HepG2 (cell line): ENCODE measurements around the gene TSTD2. TPM values are rescaled to one million over a fixed set of nuclear protein-coding genes. Genes with fewer than 3 reads are reported as not detected.

Source experiments
- ATAC-seq: fragments of 200-7000 bp; cut with Tn5 transposase; 3 replicates; pipeline ENCODE4 v1.9.1; 2020; ENCODE audit warnings: mild to moderate bottlenecking, moderate library complexity
- BruUV-seq: library from RNA; stranded (reverse); fragments of 400-500 nt; replicated peaks from 2 replicates; lab custom pipeline; 2021; lab: Mats Ljungman, UMichigan
- CTCF ChIA-PET: fragments of 300-600 bp; formaldehyde crosslinking; extraction: SDS; loops from one replicate; lab custom pipeline; 2021; ENCODE audit warnings: low total read pairs, inconsistent platforms, low intra/inter-chr PET ratio; lab: Yijun Ruan, JAX
- POLR2A ChIA-PET: fragments of 350-600 bp; sonication (Branson Sonifier 250); formaldehyde crosslinking; loops from one replicate; lab custom pipeline; 2020; ENCODE audit warnings: antibody characterized with exemption, inconsistent platforms; lab: Yijun Ruan, JAX
- DNase-seq: peaks from one replicate; pipeline ENCODE4 v3.0.0-alpha.2; 2015; ENCODE audit warnings: low spot score
- FAIRE-seq: peaks from 3 replicates; lab custom pipeline; 2011; peaks lifted over from hg19 to GRCh38; lab: Jason Lieb, UNC
- H2AFZ ChIP-seq: one replicate; pipeline ENCODE4 v1.6.1; 2011; ENCODE audit warnings: low read length, inconsistent platforms
- H3K27ac ChIP-seq: fragments of 300-600 bp; 3 replicates; pipeline ENCODE4 v1.8.0; 2011; ENCODE audit warnings: mixed run types, mild to moderate bottlenecking, mixed read lengths, low read length, inconsistent platforms; ENCODE audit not compliant: insufficient read depth; ENCODE audit errors: extremely low read length
- H3K27me3 ChIP-seq, 2 experiments: fragments of 200-600 bp in 1 of 2; 2 replicates in 1 of 2; 3 replicates in 1 of 2; pipeline versions ENCODE4 v1.6.0 to v1.8.0; 2011; ENCODE audit warnings: low read length in 2 of 2, mild to moderate bottlenecking in 2 of 2, moderate library complexity in 2 of 2, inconsistent platforms in 1 of 2; ENCODE audit not compliant: insufficient read depth in 2 of 2, control insufficient read depth in 1 of 2
- H3K36me3 ChIP-seq, 2 experiments: fragments of 200-600 bp in 1 of 2; replicated peaks in 1 of 2; 2 replicates in 1 of 2; 3 replicates in 1 of 2; pipeline versions ENCODE4 v1.5.1 to v1.8.0; 2011; ENCODE audit warnings: low read length in 2 of 2, inconsistent platforms in 1 of 2; ENCODE audit not compliant: insufficient read depth in 2 of 2, control insufficient read depth in 1 of 2
- H3K4me1 ChIP-seq: 2 replicates; pipeline ENCODE4 v1.5.1; 2012; ENCODE audit warnings: low read length, inconsistent platforms; ENCODE audit not compliant: insufficient read depth
- H3K4me2 ChIP-seq: 2 replicates; pipeline ENCODE4 v1.6.0; 2011; ENCODE audit warnings: low read depth, low read length, inconsistent platforms
- H3K4me3 ChIP-seq, 3 experiments: fragments of 200-600 bp in 1 of 3; sonication (generic), shearing (Covaris generic) in 1 of 3; replicated peaks in 1 of 3; 2 replicates each; pipeline ENCODE4 v1.5.1; 2011 to 2016; ENCODE audit warnings: low read length in 3 of 3, inconsistent platforms in 2 of 3, low read depth in 2 of 3, mild to moderate bottlenecking in 2 of 3, control low read depth in 1 of 3, mixed read lengths in 1 of 3; ENCODE audit not compliant: insufficient read depth in 1 of 3
- H3K79me2 ChIP-seq: one replicate; pipeline ENCODE4 v1.6.1; 2011; ENCODE audit warnings: low read length, inconsistent platforms; ENCODE audit not compliant: insufficient read depth
- H3K9ac ChIP-seq: 2 replicates; pipeline ENCODE4 v1.6.0; 2011; ENCODE audit warnings: mild to moderate bottlenecking, low read depth, low read length, inconsistent platforms; ENCODE audit not compliant: insufficient read depth
- H3K9me3 ChIP-seq: 2 replicates; pipeline ENCODE4 v1.5.1; 2012; ENCODE audit warnings: mild to moderate bottlenecking, low read length
- H4K20me1 ChIP-seq: 2 replicates; pipeline ENCODE4 v1.6.0; 2011; ENCODE audit warnings: inconsistent platforms, mild to moderate bottlenecking, low read length, moderate library complexity; ENCODE audit not compliant: insufficient read depth
- ATF7 ChIP-seq, 2 experiments: fragments of 450-650 bp in 1 of 2; sonication (generic) in 1 of 2; formaldehyde crosslinking in 1 of 2; IDR thresholded peaks; 2 replicates each; pipeline versions ENCODE4 v1.4.0 to v1.6.1; 2016 to 2020; ENCODE audit warnings: antibody characterized with exemption in 1 of 2, mild to moderate bottlenecking in 1 of 2, missing genetic modification reagents in 1 of 2
- ATM ChIP-seq: fragments of 450-650 bp; IDR thresholded peaks from 2 replicates; pipeline ENCODE4 v1.7.1; 2017; ENCODE audit warnings: mild to moderate bottlenecking, borderline replicate concordance
- CREB1 ChIP-seq, 2 experiments: fragments of 450-650 bp in 1 of 2; IDR thresholded peaks; 2 replicates each; pipeline ENCODE4 v1.6.1; 2016 to 2017; ENCODE audit warnings: control low read depth in 1 of 2, mild to moderate bottlenecking in 1 of 2, missing compliant biosample characterization in 1 of 2, missing genetic modification characterization in 1 of 2
- ETS1 ChIP-seq: sonication (generic); formaldehyde crosslinking; IDR thresholded peaks from 2 replicates; pipeline ENCODE4 v1.4.0; 2020; ENCODE audit warnings: missing genetic modification reagents
- KMT2A ChIP-seq: sonication (generic); formaldehyde crosslinking; IDR thresholded peaks from 2 replicates; pipeline ENCODE4 v1.4.0; 2020; ENCODE audit warnings: missing genetic modification reagents
- PAF1 ChIP-seq: IDR thresholded peaks from 2 replicates; pipeline ENCODE4 v1.6.1; 2016; ENCODE audit warnings: missing genetic modification reagents, missing compliant biosample characterization
- PREB ChIP-seq: sonication (generic); formaldehyde crosslinking; IDR thresholded peaks from 2 replicates; pipeline ENCODE4 v1.4.0; 2020; ENCODE audit warnings: missing genetic modification reagents
- TBX3 ChIP-seq: fragments of 450-650 bp; IDR thresholded peaks from 2 replicates; pipeline ENCODE4 v1.6.1; 2017; ENCODE audit warnings: antibody characterized with exemption, mild to moderate bottlenecking, inconsistent platforms, borderline replicate concordance
- THYN1 ChIP-seq: sonication (generic); formaldehyde crosslinking; IDR thresholded peaks from 2 replicates; pipeline ENCODE4 v1.8.1; 2023; ENCODE audit warnings: low read depth, mild to moderate bottlenecking, moderate library complexity, missing genetic modification reagents, borderline replicate concordance
- ZMYM4 ChIP-seq: sonication (generic); formaldehyde crosslinking; IDR thresholded peaks from 2 replicates; pipeline ENCODE4 v1.8.1; 2023; ENCODE audit warnings: mild to moderate bottlenecking, missing genetic modification reagents
- ZNF232 ChIP-seq: sonication (generic); formaldehyde crosslinking; IDR thresholded peaks from 2 replicates; pipeline ENCODE4 v1.4.0; 2020; ENCODE audit warnings: missing genetic modification reagents, borderline replicate concordance
- ZNF260 ChIP-seq: sonication (generic); formaldehyde crosslinking; IDR thresholded peaks from 2 replicates; pipeline ENCODE4 v1.4.0; 2020; ENCODE audit warnings: missing genetic modification reagents, low read depth, mild to moderate bottlenecking, borderline replicate concordance
- ZNF292 ChIP-seq: sonication (generic); formaldehyde crosslinking; IDR thresholded peaks from 2 replicates; pipeline ENCODE4 v1.8.1; 2022; ENCODE audit warnings: mild to moderate bottlenecking, low read depth, missing genetic modification reagents, borderline replicate concordance
- ZNF460 ChIP-seq: sonication (generic); formaldehyde crosslinking; IDR thresholded peaks from 2 replicates; pipeline ENCODE4 v1.5.1; 2020; ENCODE audit warnings: missing genetic modification reagents, mild to moderate bottlenecking, borderline replicate concordance
- ZNF878 ChIP-seq: sonication (generic); formaldehyde crosslinking; IDR thresholded peaks from 2 replicates; pipeline ENCODE4 v1.8.1; 2023; ENCODE audit warnings: mild to moderate bottlenecking, missing genetic modification reagents, moderate library complexity
- ZSCAN5A ChIP-seq: sonication (generic); formaldehyde crosslinking; IDR thresholded peaks from 2 replicates; pipeline ENCODE4 v1.8.0; 2022; ENCODE audit warnings: mild to moderate bottlenecking, missing genetic modification reagents, borderline replicate concordance
- WGBS: methylation state at CpG from one replicate; pipeline ENCODE4 v1.1.6; 2017; ENCODE audit warnings: low lambda C conversion rate; 5-methylcytosine and 5-hydroxymethylcytosine counted together
- in situ Hi-C: cut with HindIII; loops from 2 replicates; pipeline ENCODE4 v1.10.0; 2017; ENCODE audit warnings: low pct_unique_long_range_greater_than_20kb; ENCODE audit not compliant: extremely low pct_ligation_motif_present
- intact Hi-C: fragments of 100-400 bp; cut with micrococcal nuclease; formaldehyde crosslinking; loops from one replicate; pipeline ENCODE4 v1.10.0; 2022; ENCODE audit not compliant: unreplicated experiment
- polyA plus RNA-seq, 8 experiments: library from polyadenylated mRNA; depleted of rRNA in 3 of 8; stranded (reverse) in 7 of 8; unstranded in 1 of 8; fragments of >200 nt; fragmentation: Illumina TruSeq in 4 of 8; extraction: Trizol in 4 of 8; gene quantifications; 2 replicates each; pipeline versions ENCODE4 v1.2.1 to v1.2.3, GENCODE V29; 2011 to 2016; ENCODE audit warnings: low read depth in 4 of 8, missing spikeins in 1 of 8, mixed read lengths in 1 of 8; ENCODE audit not compliant: insufficient read depth in 1 of 8
- total RNA-seq, 5 experiments: library from RNA; depleted of rRNA; stranded (reverse); fragments of >200 nt; fragmentation: Illumina TruSeq; extraction: Trizol; gene quantifications; 2 replicates each; pipeline ENCODE4 v1.2.3, GENCODE V29; 2016; ENCODE audit warnings: low read depth in 1 of 5

TSTD2 gene
- total and polyA plus RNA-seq, 2 of the 13 experiments (the other 11 are each of a cell fraction or from before 2014, with no cell fraction given) = 16.0 to 23.1 TPM

DNA sequence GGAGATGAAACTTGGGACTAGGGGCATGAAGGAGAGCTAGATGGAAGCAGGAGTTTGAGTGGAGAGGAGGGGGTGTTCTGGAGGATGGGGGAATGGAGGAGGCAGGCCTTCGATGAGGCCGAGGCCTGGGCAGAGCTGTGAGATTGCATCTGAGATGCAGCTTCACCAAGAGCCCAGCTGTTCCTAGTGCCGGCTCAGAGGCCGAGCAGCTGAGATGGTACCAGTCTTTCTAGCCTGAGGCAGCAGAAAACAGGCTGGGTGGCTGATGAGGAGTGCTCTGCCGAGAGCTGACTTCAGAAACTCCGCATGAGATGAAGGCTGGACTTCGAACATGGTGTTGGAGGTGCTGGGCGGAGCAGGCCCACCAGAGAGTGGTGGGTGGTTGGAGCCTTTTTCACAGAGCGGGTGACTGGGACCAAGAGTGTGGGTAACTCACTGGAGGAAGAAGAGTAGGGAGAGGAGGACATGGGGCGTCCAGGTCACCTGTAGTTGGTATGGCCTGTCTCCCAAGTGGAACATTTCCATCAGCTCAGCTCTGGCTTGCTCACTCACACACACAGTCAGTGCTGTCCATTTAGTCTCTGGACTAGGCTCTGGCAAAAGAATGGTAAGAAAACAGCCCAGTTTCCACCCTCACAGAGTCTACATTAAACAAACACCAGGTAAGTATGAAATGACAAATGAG is 77.0 kb downstream of the TSTD2 start (continued):
- TF ChIP-seq PREB (CRISPR knock-in tag) = no peak
- no peak for TF ChIP-seq ZNF878 (CRISPR knock-in tag)
- no peak for TF ChIP-seq TBX3
- TF ChIP-seq PAF1 (CRISPR knock-in tag) = no peak
- no peak for TF ChIP-seq THYN1
- no peak for TF ChIP-seq ZSCAN5A (CRISPR knock-in tag)
- no peak for TF ChIP-seq ZNF260 (CRISPR knock-in tag)
- TF ChIP-seq, all 625 proteins: peak for 0

- FAIRE-seq (no peak), ATAC-seq (no peak), DNase-seq (no peak)
- POLR2A ChIA-PET = no interaction called here
- Histone ChIP-seq H3K27me3 (peaks cover 2 to 18% of the 10 kb centered on the region in 2 experiments; a peak in 3 of 5 replicates), H3K27ac (no peak overlapping the region), H3K9me3 (no peaks in the 10 kb centered on the region), H3K9ac (no peak overlapping the region), H3K4me1 (no peaks in the 10 kb centered on the region), H2AFZ (no peak overlapping the region), H3K4me3 (no peak overlapping the region), H3K4me2 (no peak overlapping the region), H4K20me1 (no peaks in the 10 kb centered on the region), H3K36me3 (no peaks in the 10 kb centered on the region), H3K79me2 (no peaks in the 10 kb centered on the region)
- WGBS = 55% methylated on average over 15 of the region's 15 CpGs
- in situ Hi-C loops (no loop called here), intact Hi-C loops (no loop called here)
- no TSS peak for BruUV-seq
- TF ChIP-seq ATM (no peak), ZMYM4 (CRISPR knock-in tag) (no peak), KMT2A (CRISPR knock-in tag) (no peak), ZNF232 (CRISPR knock-in tag) (no peak), ZNF292 (CRISPR knock-in tag) (no peak), CREB1 (IDR thresholded peaks at IDR 0.05) (peak; percentile 95), CREB1 (CRISPR knock-in tag; IDR thresholded peaks at IDR 0.05) (no peak), ATF7 (IDR thresholded peaks at IDR 0.05) (peak; percentile 94), ATF7 (CRISPR knock-in tag; IDR thresholded peaks at IDR 0.05) (no peak), ETS1 (no peak), ZNF460 (CRISPR knock-in tag) (no peak)
- CTCF ChIA-PET = no interaction called here
Measured at GRCh38 chr9:97555164-97555563, 78.0 kb downstream of the TSTD2 start.
